Effector memory CD4-positive, alpha-beta T cell (primary cell): ENCODE data around the gene CRIM1.

Experiments
- DNase-seq, 3 donors: peaks; one replicate each; pipeline ENCODE4 v3.0.0-alpha.2; 2020
- H3K27ac ChIP-seq: 2 replicates; pipeline ENCODE4 v1.7.0; 2013; ENCODE audit warnings: mild to moderate bottlenecking, low read length, moderate library complexity; ENCODE audit not compliant: insufficient read depth, poor library complexity, severe bottlenecking
- H3K27me3 ChIP-seq: replicated peaks from 2 replicates; pipeline ENCODE4 v1.7.0; 2013; ENCODE audit warnings: mild to moderate bottlenecking, low read length; ENCODE audit not compliant: insufficient read depth, control insufficient read depth, poor library complexity, severe bottlenecking
- H3K36me3 ChIP-seq: 2 replicates; pipeline ENCODE4 v1.7.0; 2013; ENCODE audit warnings: mild to moderate bottlenecking, low read length, moderate library complexity; ENCODE audit not compliant: control insufficient read depth, insufficient read depth
- H3K4me1 ChIP-seq: 2 replicates; pipeline ENCODE4 v1.7.0; 2013; ENCODE audit warnings: low read length, mild to moderate bottlenecking; ENCODE audit not compliant: control insufficient read depth, insufficient read depth, poor library complexity, severe bottlenecking
- H3K4me3 ChIP-seq: 2 replicates; pipeline ENCODE4 v1.7.0; 2013; ENCODE audit warnings: low read length, low read depth, mild to moderate bottlenecking; ENCODE audit not compliant: insufficient read depth, poor library complexity, severe bottlenecking
- H3K9me3 ChIP-seq: 2 replicates; pipeline ENCODE4 v1.7.0; 2013; ENCODE audit warnings: mild to moderate bottlenecking, low read length, moderate library complexity; ENCODE audit not compliant: control insufficient read depth

Gene CRIM1

GRCh38 chr2:36351736-36352349 lies 3.7 kb upstream of the CRIM1 start:
- Histone ChIP-seq H3K27me3 (no peaks in the 10 kb centered on the region), H3K27ac (no peak overlapping the region), H3K4me1 (no peaks in the 10 kb centered on the region), H3K4me3 (no peak overlapping the region), H3K9me3 (no peaks in the 10 kb centered on the region), H3K36me3 (no peaks in the 10 kb centered on the region)
- no peak for DNase-seq

DNA sequence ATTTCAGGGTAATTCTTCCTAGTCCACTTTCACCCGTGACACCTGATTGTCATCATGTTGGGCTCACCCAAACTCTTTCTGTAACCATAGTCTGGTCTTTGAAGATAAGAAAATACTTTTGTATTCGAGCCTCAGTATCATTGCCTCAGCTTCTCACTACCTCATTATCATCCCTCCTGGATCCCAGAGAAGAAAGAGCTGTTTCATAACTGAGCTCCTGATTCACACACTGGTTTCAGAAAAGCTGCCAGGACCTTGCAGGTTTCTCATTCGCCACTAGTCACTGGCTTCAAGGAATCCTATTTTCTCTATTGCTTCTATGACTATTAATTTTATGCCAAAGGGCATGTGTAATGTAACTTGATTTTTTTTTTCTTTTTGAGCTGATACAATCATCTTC lies 2.9 kb upstream of the CRIM1 start:
- H3K4me3 ChIP-seq: no peak overlapping the region
- H3K27me3 ChIP-seq: peaks cover under 1% of the 10 kb centered on the region
- H3K9me3 ChIP-seq: no peaks in the 10 kb centered on the region
- DNase-seq: no peak
- peaks cover 4% of the 10 kb centered on the region for H3K4me1 ChIP-seq
- no peak overlapping the region for H3K27ac ChIP-seq
- H3K36me3 ChIP-seq: no peaks in the 10 kb centered on the region

- H3K4me1 ChIP-seq: peaks cover 8% of the 10 kb centered on the region
- no peaks in the 10 kb centered on the region for H3K9me3 ChIP-seq
- H3K4me3 ChIP-seq: no peak overlapping the region
- H3K36me3 ChIP-seq: no peaks in the 10 kb centered on the region
- no peak overlapping the region for H3K27ac ChIP-seq
- no peak for DNase-seq
- H3K27me3 ChIP-seq: peaks cover 4% of the 10 kb centered on the region
Observed at GRCh38 chr2:36354811-36355150, 797 bp upstream of the CRIM1 start.

GRCh38 chr2:36355890-36356297 lies 316 bp downstream of the CRIM1 start:
- Histone ChIP-seq H3K27me3 (peaks cover 4% of the 10 kb centered on the region), H3K27ac (no peak overlapping the region), H3K36me3 (no peaks in the 10 kb centered on the region), H3K9me3 (no peaks in the 10 kb centered on the region), H3K4me3 (peak overlapping the region; percentile 76), H3K4me1 (peaks cover 8% of the 10 kb centered on the region)
- DNase-seq: peak in 1 of 3 donors; percentile 3

- Histone ChIP-seq H3K27ac (no peak overlapping the region), H3K36me3 (no peaks in the 10 kb centered on the region), H3K4me1 (peaks cover 8% of the 10 kb centered on the region), H3K4me3 (peak overlapping the region; percentile 76), H3K9me3 (no peaks in the 10 kb centered on the region), H3K27me3 (peaks cover 4% of the 10 kb centered on the region)
- peak in 1 of 3 donors; percentile 11 for DNase-seq
Observed at GRCh38 chr2:36356298-36356989, 866 bp downstream of the CRIM1 start.

- Histone ChIP-seq H3K4me3 (peak overlapping the region; percentile 76), H3K4me1 (peaks cover 8% of the 10 kb centered on the region), H3K27me3 (peaks cover 4% of the 10 kb centered on the region), H3K27ac (no peak overlapping the region), H3K36me3 (no peaks in the 10 kb centered on the region), H3K9me3 (no peaks in the 10 kb centered on the region)
- no peak for DNase-seq
Observed at GRCh38 chr2:36356990-36357846, 1.6 kb downstream of the CRIM1 start.

- peaks cover 4% of the 10 kb centered on the region for H3K27me3 ChIP-seq
- no peak for DNase-seq
- peak overlapping the region; percentile 76 for H3K4me3 ChIP-seq
- no peaks in the 10 kb centered on the region for H3K36me3 ChIP-seq
- peaks cover 8% of the 10 kb centered on the region for H3K4me1 ChIP-seq
- H3K9me3 ChIP-seq: no peaks in the 10 kb centered on the region
- no peak overlapping the region for H3K27ac ChIP-seq
Observed at GRCh38 chr2:36357847-36358659, 2.5 kb downstream of the CRIM1 start.

- Histone ChIP-seq H3K4me1 (peaks cover 8% of the 10 kb centered on the region), H3K4me3 (no peak overlapping the region), H3K27me3 (peaks cover 4% of the 10 kb centered on the region), H3K9me3 (no peaks in the 10 kb centered on the region), H3K36me3 (no peaks in the 10 kb centered on the region), H3K27ac (no peak overlapping the region)
- no peak for DNase-seq
Observed at GRCh38 chr2:36359067-36359466, 3.5 kb downstream of the CRIM1 start.

- no peaks in the 10 kb centered on the region for H3K36me3 ChIP-seq
- no peak for DNase-seq
- no peak overlapping the region for H3K27ac ChIP-seq
- peaks cover 4% of the 10 kb centered on the region for H3K27me3 ChIP-seq
- H3K4me3 ChIP-seq: no peak overlapping the region
- no peaks in the 10 kb centered on the region for H3K9me3 ChIP-seq
- H3K4me1 ChIP-seq: peaks cover 8% of the 10 kb centered on the region
Observed at GRCh38 chr2:36360063-36360462, 4.5 kb downstream of the CRIM1 start.
